Keratinocyte (primary cell): Measurements from ENCODE around the gene SLC25A21. TPM values are rescaled to one million over a fixed set of nuclear protein-coding genes. Genes with fewer than 3 reads are reported as not detected.

ENCODE experiments used
- DNase-seq: peaks from one replicate; pipeline ENCODE4 v3.0.0-alpha.2; 2011; ENCODE audit warnings: low read depth, missing footprints, low spot score
- FAIRE-seq: peaks from 2 replicates; lab custom pipeline; 2011; peaks lifted over from hg19 to GRCh38; lab: Jason Lieb, UNC
- H2AFZ ChIP-seq: 2 replicates; pipeline ENCODE4 v1.6.0; 2012; ENCODE audit warnings: low read length, control low read depth, inconsistent platforms; ENCODE audit not compliant: control insufficient read depth
- H3K27ac ChIP-seq: 2 replicates; pipeline ENCODE4 v1.5.1; 2011; ENCODE audit warnings: low read length; ENCODE audit not compliant: control insufficient read depth, insufficient read depth
- H3K27me3 ChIP-seq: 3 replicates; pipeline ENCODE4 v1.6.0; 2011; ENCODE audit warnings: low read length; ENCODE audit not compliant: control insufficient read depth, insufficient read depth; ENCODE audit errors: extremely low read depth
- H3K36me3 ChIP-seq, 2 experiments: 2 replicates in 1 of 2; 3 replicates in 1 of 2; pipeline ENCODE4 v1.5.1; 2011; ENCODE audit warnings: low read length in 2 of 2, mild to moderate bottlenecking in 1 of 2; ENCODE audit not compliant: control insufficient read depth in 2 of 2, insufficient read depth in 2 of 2; ENCODE audit errors: extremely low read depth in 1 of 2
- H3K4me1 ChIP-seq: 3 replicates; pipeline ENCODE4 v1.5.1; 2011; ENCODE audit warnings: low read length; ENCODE audit not compliant: control insufficient read depth, insufficient read depth; ENCODE audit errors: extremely low read depth
- H3K4me2 ChIP-seq: 3 replicates; pipeline ENCODE4 v1.6.0; 2011; ENCODE audit warnings: low read depth, low read length; ENCODE audit not compliant: control insufficient read depth, insufficient read depth; ENCODE audit errors: extremely low read depth
- H3K4me3 ChIP-seq, 3 experiments: fragments of 200-600 bp in 1 of 3; sonication (generic) in 1 of 3; 2 replicates in 2 of 3; 3 replicates in 1 of 3; pipeline ENCODE4 v1.5.1; 2011 to 2016; ENCODE audit warnings: low read length in 3 of 3, mild to moderate bottlenecking in 3 of 3, control low read depth in 2 of 3, inconsistent platforms in 1 of 3, low read depth in 1 of 3, mixed read lengths in 1 of 3, mixed run types in 1 of 3, moderate library complexity in 1 of 3; ENCODE audit not compliant: control insufficient read depth in 2 of 3, insufficient read depth in 2 of 3; ENCODE audit errors: extremely low read depth in 1 of 3
- H3K79me2 ChIP-seq: 2 replicates; pipeline ENCODE4 v1.6.0; 2012; ENCODE audit warnings: low read length; ENCODE audit not compliant: control insufficient read depth, insufficient read depth
- H3K9ac ChIP-seq: 3 replicates; pipeline ENCODE4 v1.6.0; 2011; ENCODE audit warnings: low read length; ENCODE audit not compliant: control insufficient read depth, insufficient read depth; ENCODE audit errors: extremely low read depth
- H3K9me1 ChIP-seq: 3 replicates; pipeline ENCODE4 v1.6.0; 2011; ENCODE audit warnings: low read length; ENCODE audit not compliant: control insufficient read depth, insufficient read depth; ENCODE audit errors: extremely low read depth
- H3K9me3 ChIP-seq: 2 replicates; pipeline ENCODE4 v1.5.1; 2012; ENCODE audit warnings: low read depth, low read length; ENCODE audit not compliant: control insufficient read depth
- H4K20me1 ChIP-seq: 3 replicates; pipeline ENCODE4 v1.6.0; 2011; ENCODE audit warnings: low read length; ENCODE audit not compliant: control insufficient read depth, insufficient read depth; ENCODE audit errors: extremely low read depth
- EZH2 ChIP-seq: IDR thresholded peaks from one replicate; pipeline ENCODE4 v1.6.1; 2012; ENCODE audit warnings: inconsistent platforms, mild to moderate bottlenecking, low read length, moderate library complexity
- dilution Hi-C: fragments of 300-500 bp; cut with MboI; formaldehyde crosslinking; loops from one replicate; pipeline ENCODE4 v1.7.0; 2020; ENCODE audit warnings: low sequenced_read_pairs; ENCODE audit not compliant: extremely low pct_ligation_motif_present
- polyA plus RNA-seq, 5 experiments: library from polyadenylated mRNA; depleted of rRNA in 3 of 5; stranded (reverse) in 3 of 5; stranded (forward) in 1 of 5; unstranded in 1 of 5; fragments of >200 nt; gene quantifications; 1 replicate in 1 of 5; 2 replicates in 3 of 5; 3 replicates in 1 of 5; pipeline versions ENCODE4 v1.2.1 to v1.2.3, GENCODE V29; 2011 to 2012; ENCODE audit warnings: missing spikeins in 2 of 5, low read depth in 1 of 5, low replicate concordance in 1 of 5
- TF ChIP-seq, protein P1 (sequence below), 3 experiments: IDR thresholded peaks in 1 of 3; conservative IDR thresholded peaks in 1 of 3; optimal IDR thresholded peaks in 1 of 3; 2 replicates in 2 of 3; 3 replicates in 1 of 3; pipeline versions ENCODE3 to v1.5.1; 2011; ENCODE audit warnings: low read length in 3 of 3, mild to moderate bottlenecking in 3 of 3, moderate library complexity in 2 of 3, control low read depth in 1 of 3, inconsistent platforms in 1 of 3; ENCODE audit not compliant: insufficient read depth in 2 of 3; ENCODE audit errors: extremely low read depth in 1 of 3

SLC25A21 gene
- polyA plus RNA-seq, 1 donor (not counting 4 experiments of a cell fraction or from before 2014, with no cell fraction given), result 0.66 TPM

DNA sequence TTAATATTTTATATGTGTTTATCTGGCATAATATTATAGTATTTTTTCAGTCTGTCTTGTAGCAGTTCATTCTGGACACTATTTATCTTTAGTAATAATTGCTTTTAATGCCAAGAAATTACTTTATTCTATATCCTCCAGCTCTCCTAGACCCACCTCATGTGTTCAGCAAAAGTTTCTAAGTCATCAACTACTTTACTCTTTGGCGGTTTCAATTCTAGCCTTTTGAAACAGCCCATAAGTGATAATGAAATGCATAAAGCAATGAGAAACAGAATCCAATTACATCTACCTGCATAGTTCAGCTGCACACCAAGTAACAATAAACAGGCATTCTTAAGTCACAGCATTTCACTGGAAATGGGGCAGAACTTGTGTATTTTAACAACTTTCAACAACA, 225.5 kb downstream of the SLC25A21 start:
- FAIRE-seq (no peak), DNase-seq (no peak)
- no peaks in the 10 kb centered on the region for H3K79me2 ChIP-seq
- no peak overlapping the region for H3K4me2 ChIP-seq
- no peaks in the 10 kb centered on the region for H3K9me3 ChIP-seq
- no peak overlapping the region for H3K27ac ChIP-seq
- no peak overlapping the region for H3K9ac ChIP-seq
- H3K4me1 ChIP-seq, result peaks cover 9% of the 10 kb centered on the region
- H3K36me3 ChIP-seq, result no peaks in the 10 kb centered on the region
- dilution Hi-C loops, result loop anchor here (25.0 kb wide), 1 partner anchor 310 kb away; no protein-coding TSS in a partner anchor
- no peaks in the 10 kb centered on the region for H3K27me3 ChIP-seq
- no peaks in the 10 kb centered on the region for H3K9me1 ChIP-seq
- no peak overlapping the region for H3K4me3 ChIP-seq
- TF ChIP-seq, protein P1, sequence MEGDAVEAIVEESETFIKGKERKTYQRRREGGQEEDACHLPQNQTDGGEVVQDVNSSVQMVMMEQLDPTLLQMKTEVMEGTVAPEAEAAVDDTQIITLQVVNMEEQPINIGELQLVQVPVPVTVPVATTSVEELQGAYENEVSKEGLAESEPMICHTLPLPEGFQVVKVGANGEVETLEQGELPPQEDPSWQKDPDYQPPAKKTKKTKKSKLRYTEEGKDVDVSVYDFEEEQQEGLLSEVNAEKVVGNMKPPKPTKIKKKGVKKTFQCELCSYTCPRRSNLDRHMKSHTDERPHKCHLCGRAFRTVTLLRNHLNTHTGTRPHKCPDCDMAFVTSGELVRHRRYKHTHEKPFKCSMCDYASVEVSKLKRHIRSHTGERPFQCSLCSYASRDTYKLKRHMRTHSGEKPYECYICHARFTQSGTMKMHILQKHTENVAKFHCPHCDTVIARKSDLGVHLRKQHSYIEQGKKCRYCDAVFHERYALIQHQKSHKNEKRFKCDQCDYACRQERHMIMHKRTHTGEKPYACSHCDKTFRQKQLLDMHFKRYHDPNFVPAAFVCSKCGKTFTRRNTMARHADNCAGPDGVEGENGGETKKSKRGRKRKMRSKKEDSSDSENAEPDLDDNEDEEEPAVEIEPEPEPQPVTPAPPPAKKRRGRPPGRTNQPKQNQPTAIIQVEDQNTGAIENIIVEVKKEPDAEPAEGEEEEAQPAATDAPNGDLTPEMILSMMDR (optimal IDR thresholded peaks at IDR 0.05 in 1 of 3, IDR thresholded peaks at IDR 0.05 in 1 of 3, conservative IDR thresholded peaks at IDR 0.05 in 1 of 3; ENCODE audit: extremely low read depth in 1 of 3, insufficient read depth in 2 of 3, low read length in 3 of 3), result no peak
- TF ChIP-seq EZH2, result no peak
- no peaks in the 10 kb centered on the region for H4K20me1 ChIP-seq
- no peak overlapping the region for H2AFZ ChIP-seq

DNA sequence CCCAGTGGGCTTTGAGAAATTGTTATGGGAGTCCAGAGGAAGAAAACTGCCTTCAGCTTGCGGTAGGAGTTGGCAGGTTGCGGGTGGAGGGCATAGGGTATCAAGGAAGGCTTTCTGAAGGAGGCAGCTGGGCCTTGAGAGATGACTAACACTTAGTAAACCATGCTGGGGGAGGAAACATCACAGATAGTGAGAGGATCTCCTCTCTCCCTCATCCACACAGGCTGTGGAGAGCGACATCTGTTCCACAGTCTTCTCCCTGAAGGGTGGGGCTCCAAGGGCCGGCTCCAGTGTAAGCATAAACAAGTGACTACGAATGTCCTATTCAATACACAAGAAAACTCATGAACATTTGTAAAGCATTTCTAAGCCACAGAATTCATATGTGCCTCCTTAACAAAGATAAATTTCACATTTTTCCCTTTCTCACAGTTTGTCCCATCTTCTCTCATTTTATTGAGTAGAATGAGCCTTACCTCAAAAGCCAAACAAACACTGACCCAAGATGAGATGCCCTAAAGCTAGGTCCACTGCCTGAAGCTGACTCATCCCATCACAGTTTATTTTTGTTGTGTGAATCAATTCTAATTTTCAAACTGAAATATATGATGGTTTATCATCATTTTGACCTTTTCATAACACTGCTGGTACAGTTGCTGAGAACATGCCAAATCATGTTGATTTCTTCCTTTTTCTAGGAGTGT, 227.9 kb downstream of the SLC25A21 start:
- H3K27me3 ChIP-seq, result no peaks in the 10 kb centered on the region
- dilution Hi-C loops, result loop anchor here (25.0 kb wide), 1 partner anchor 307 kb away; no protein-coding TSS in a partner anchor
- peaks cover 9% of the 10 kb centered on the region for H3K4me1 ChIP-seq
- no peaks in the 10 kb centered on the region for H4K20me1 ChIP-seq
- H3K9me1 ChIP-seq, result no peaks in the 10 kb centered on the region
- H3K4me3 ChIP-seq, result no peak overlapping the region
- H2AFZ ChIP-seq, result no peak overlapping the region
- FAIRE-seq, result no peak
- no peak for TF ChIP-seq EZH2
- TF ChIP-seq, protein P1 (optimal IDR thresholded peaks at IDR 0.05 in 1 of 3, IDR thresholded peaks at IDR 0.05 in 1 of 3, conservative IDR thresholded peaks at IDR 0.05 in 1 of 3; ENCODE audit: extremely low read depth in 1 of 3, insufficient read depth in 2 of 3, low read length in 3 of 3), result no peak
- no peaks in the 10 kb centered on the region for H3K36me3 ChIP-seq
- H3K79me2 ChIP-seq, result no peaks in the 10 kb centered on the region
- H3K27ac ChIP-seq, result no peak overlapping the region
- no peak for DNase-seq
- no peak overlapping the region for H3K9ac ChIP-seq
- no peaks in the 10 kb centered on the region for H3K9me3 ChIP-seq
- H3K4me2 ChIP-seq, result no peak overlapping the region
